Activated CD4-positive, alpha-beta T cell treated with anti-CD3 and anti-CD28 coated beads for 4 hours (primary cell): ENCODE results near the gene TMEM151A.
"Not testable (repeated sequence)": the region's sequence is repeated elsewhere in the genome, so short reads cannot be mapped to it uniquely, and the experiment has no call there.

Experiments
- DNase-seq, 2 donors: peaks; one replicate each; pipeline ENCODE4 v3.0.0-alpha.2; 2020

The TMEM151A gene

GRCh38 chr11:66310324-66310723, 18.6 kb downstream of the TMEM151A start:
- no peak for DNase-seq

- not testable (repeated sequence) for DNase-seq
These were observed 19.2 kb downstream of the TMEM151A start for GRCh38 chr11:66310803-66311440.

- no peak for DNase-seq
These were observed 19.8 kb downstream of the TMEM151A start for GRCh38 chr11:66311470-66311964.

GRCh38 chr11:66311965-66312548, 20.4 kb downstream of the TMEM151A start:
- DNase-seq: peak; percentile 97 to 98

GRCh38 chr11:66312549-66313320, 21.0 kb downstream of the TMEM151A start:
- DNase-seq: peak; percentile 96 to 97

GRCh38 chr11:66313321-66314185, 21.9 kb downstream of the TMEM151A start:
- DNase-seq: no peak

- DNase-seq: no peak
These were observed 22.4 kb downstream of the TMEM151A start for GRCh38 chr11:66314186-66314501.

GRCh38 chr11:66314561-66315497, 23.1 kb downstream of the TMEM151A start:
- DNase-seq: no peak

- DNase-seq: no peak
These were observed 23.8 kb downstream of the TMEM151A start for GRCh38 chr11:66315498-66315885.

- no peak for DNase-seq
These were observed 24.5 kb downstream of the TMEM151A start for GRCh38 chr11:66315921-66316811.

GRCh38 chr11:66316849-66317251, 25.2 kb downstream of the TMEM151A start, which contains the start of gene CD248:
Gene CD248 (minus strand): TSS chr11:66317044. CDS start chr11:66317027, 17 bp downstream.
- DNase-seq: no peak

GRCh38 chr11:66317322-66317722, 25.6 kb downstream of the TMEM151A start:
- DNase-seq: no peak

GRCh38 chr11:66317723-66318599, 26.3 kb downstream of the TMEM151A start:
- no peak for DNase-seq

- no peak for DNase-seq
These were observed 26.9 kb downstream of the TMEM151A start for GRCh38 chr11:66318600-66318970.

- DNase-seq: not testable (repeated sequence)
These were observed 28.6 kb downstream of the TMEM151A start for GRCh38 chr11:66320289-66320688.

GRCh38 chr11:66320748-66321147, 29.1 kb downstream of the TMEM151A start:
- DNase-seq: not testable (repeated sequence)

- no peak for DNase-seq
These were observed 29.9 kb downstream of the TMEM151A start for GRCh38 chr11:66321606-66322005.

GRCh38 chr11:66322732-66323427, 31.2 kb downstream of the TMEM151A start:
- no peak for DNase-seq

- DNase-seq: no peak
These were observed 32.0 kb downstream of the TMEM151A start for GRCh38 chr11:66323684-66324083.
